MM.1S (cell line): ENCODE measurements around the gene CASQ1.

Experiments used
- EZH2 ChIP-seq: fragments of 300-600 bp; sonication (generic); optimal IDR thresholded peaks from 2 replicates; pipeline ENCODE3; 2017; ENCODE audit warnings: low read depth, mild to moderate bottlenecking, antibody characterized with exemption, low read length, mixed read lengths
- EZH2phosphoT487 ChIP-seq: fragments of 300-600 bp; sonication (generic); IDR thresholded peaks from 2 replicates; pipeline ENCODE4 v1.6.1; 2018; ENCODE audit warnings: antibody characterized with exemption, low read length
- TF ChIP-seq, protein P1 (sequence below): fragments of 300-600 bp; sonication (generic); IDR thresholded peaks from 2 replicates; pipeline ENCODE4 v1.5.1; 2016; ENCODE audit warnings: antibody characterized with exemption, low read length, mixed read lengths

DNA sequence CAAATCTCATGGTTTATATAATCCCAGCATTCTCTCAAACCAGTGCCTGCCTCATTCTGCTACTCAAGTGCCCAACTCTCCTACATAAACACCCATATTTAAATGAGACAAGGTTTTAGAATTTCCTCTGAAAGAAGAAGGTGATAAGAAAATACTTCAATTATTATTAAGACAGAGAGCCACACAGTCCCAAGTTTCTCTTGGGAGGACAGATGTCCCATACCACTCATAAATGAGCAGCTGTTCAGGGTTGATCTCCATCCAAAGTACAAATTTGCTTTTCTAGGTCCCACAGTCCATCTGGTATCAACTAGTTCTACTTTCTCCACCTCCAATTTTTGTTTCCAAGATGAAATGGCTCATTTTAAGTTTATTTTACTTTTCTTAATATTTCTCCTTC lies 60.6 kb downstream of the CASQ1 start:
- TF ChIP-seq EZH2 (no peak), EZH2phosphoT487 (no peak)
- TF ChIP-seq, protein P1, sequence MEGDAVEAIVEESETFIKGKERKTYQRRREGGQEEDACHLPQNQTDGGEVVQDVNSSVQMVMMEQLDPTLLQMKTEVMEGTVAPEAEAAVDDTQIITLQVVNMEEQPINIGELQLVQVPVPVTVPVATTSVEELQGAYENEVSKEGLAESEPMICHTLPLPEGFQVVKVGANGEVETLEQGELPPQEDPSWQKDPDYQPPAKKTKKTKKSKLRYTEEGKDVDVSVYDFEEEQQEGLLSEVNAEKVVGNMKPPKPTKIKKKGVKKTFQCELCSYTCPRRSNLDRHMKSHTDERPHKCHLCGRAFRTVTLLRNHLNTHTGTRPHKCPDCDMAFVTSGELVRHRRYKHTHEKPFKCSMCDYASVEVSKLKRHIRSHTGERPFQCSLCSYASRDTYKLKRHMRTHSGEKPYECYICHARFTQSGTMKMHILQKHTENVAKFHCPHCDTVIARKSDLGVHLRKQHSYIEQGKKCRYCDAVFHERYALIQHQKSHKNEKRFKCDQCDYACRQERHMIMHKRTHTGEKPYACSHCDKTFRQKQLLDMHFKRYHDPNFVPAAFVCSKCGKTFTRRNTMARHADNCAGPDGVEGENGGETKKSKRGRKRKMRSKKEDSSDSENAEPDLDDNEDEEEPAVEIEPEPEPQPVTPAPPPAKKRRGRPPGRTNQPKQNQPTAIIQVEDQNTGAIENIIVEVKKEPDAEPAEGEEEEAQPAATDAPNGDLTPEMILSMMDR: no peak
